Measurements from ENCODE around the gene ZBTB9. TPM values are rescaled to one million over a fixed set of nuclear protein-coding genes. Genes with fewer than 3 reads are reported as not detected.

The ZBTB9 gene
- total RNA-seq, 1 donor from 2014 or later, result 12.5 TPM

DNA sequence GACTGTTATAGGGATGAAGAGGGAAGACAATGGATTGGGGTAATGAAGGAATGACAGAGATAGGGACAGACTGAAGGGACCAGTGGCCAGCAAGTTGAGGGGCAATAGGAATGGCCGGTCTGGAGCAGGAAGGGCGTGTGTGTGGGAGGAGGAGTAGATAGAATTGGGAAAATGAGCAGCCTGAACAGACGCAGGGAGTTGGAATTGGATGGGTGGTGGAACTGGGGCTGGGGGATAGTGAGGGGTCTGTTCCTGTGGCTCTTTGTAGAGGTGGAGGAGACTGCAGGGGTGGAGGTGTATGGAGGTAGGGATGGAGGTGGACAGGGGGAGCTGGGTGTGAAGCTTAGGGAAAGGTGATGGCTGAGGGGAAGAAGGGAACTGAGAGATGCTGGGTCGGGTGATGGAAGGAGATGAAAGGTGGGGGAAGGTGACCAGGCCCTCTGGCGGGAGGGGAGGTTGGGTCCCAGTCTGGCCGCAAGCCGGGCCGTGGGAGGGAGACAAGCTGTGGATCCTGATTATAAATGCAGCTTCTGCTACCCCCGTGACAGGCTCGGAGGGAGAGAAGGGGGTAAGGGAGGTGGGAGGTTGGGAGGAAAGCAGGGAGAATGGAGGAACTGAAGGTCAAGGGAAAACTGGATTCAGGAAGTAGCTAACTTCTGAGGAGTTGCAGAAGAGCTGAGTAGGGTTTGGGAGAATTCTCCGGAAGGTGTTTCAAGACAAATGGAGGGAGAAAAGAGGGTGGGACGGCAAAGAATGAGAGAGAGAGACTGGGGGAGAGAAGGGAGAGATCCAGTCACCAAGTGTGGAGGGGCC is 29.3 kb upstream of the ZBTB9 start:
- H3K4me3 Mint-ChIP-seq, result peak overlapping the region; percentile 87
- ChIA-PET POLR2A (interaction anchor here (0.5 to 3.8 kb wide), 13 partner anchors 8 to 457 kb away, joined by 3 to 31 read pairs (median 10); partner anchors contain the start of genes B3GALT4, BAK1, BRD2 and CUTA), CTCF (interaction anchor here (1.2 to 2.0 kb wide), 2 partner anchors 34 to 80 kb away, joined by 4 to 13 read pairs; no protein-coding TSS in a partner anchor)
- H3K27me3 Mint-ChIP-seq, result no peaks in the 10 kb centered on the region
- intact Hi-C loops (cut with micrococcal nuclease), result loop anchor here (1.0 to 5.0 kb wide), 3 partner anchors 15 to 272 kb away; partner anchors contain the start of gene RGL2
- TF ChIP-seq CTCF (IDR thresholded peaks at IDR 0.05), result no peak
- peaks cover 58% of the 10 kb centered on the region for H3K4me1 Mint-ChIP-seq
- H3K36me3 Mint-ChIP-seq (ENCODE audit: low read depth), result no peaks in the 10 kb centered on the region
- DNase-seq (no peak), ATAC-seq (ENCODE audit: low read depth) (no peak)
- H3K27ac Mint-ChIP-seq, result peak overlapping the region; percentile 89
- no peaks in the 10 kb centered on the region for H3K9me3 Mint-ChIP-seq

- Mint-ChIP-seq H3K9me3 (no peaks in the 10 kb centered on the region), H3K27me3 (no peaks in the 10 kb centered on the region), H3K4me3 (peak overlapping the region; percentile 87), H3K36me3 (ENCODE audit: low read depth) (no peaks in the 10 kb centered on the region), H3K4me1 (peaks cover 66% of the 10 kb centered on the region), H3K27ac (peak overlapping the region; percentile 89)
- ChIA-PET POLR2A (interaction anchor here (0.5 to 3.8 kb wide), 18 partner anchors 9 to 353 kb away, joined by 3 to 31 read pairs (median 6); partner anchors contain the start of genes B3GALT4, BAK1, CUTA and PFDN6), CTCF (interaction anchor here (1.2 to 2.0 kb wide), 2 partner anchors 35 to 81 kb away, joined by 4 to 13 read pairs; no protein-coding TSS in a partner anchor)
- DNase-seq, result peak; percentile 68
- TF ChIP-seq CTCF (IDR thresholded peaks at IDR 0.05), result no peak
- ATAC-seq (ENCODE audit: low read depth), result peak; percentile 60
- intact Hi-C loops (cut with micrococcal nuclease), result loop anchor here (1.0 to 5.0 kb wide), 7 partner anchors 8 to 271 kb away; partner anchors contain the start of genes CUTA, KIFC1, RGL2 and ZBTB9
Measured at GRCh38 chr6:33425668-33426577, 28.5 kb upstream of the ZBTB9 start.

GRCh38 chr6:33426590-33427511 is 27.5 kb upstream of the ZBTB9 start:
- ChIA-PET POLR2A (interaction anchor here (0.6 to 3.8 kb wide), 14 partner anchors 10 to 354 kb away, joined by 3 to 31 read pairs (median 9); partner anchors contain the start of genes B3GALT4, CUTA, PFDN6 and PHF1), CTCF (interaction anchor here (1.2 to 2.0 kb wide), 2 partner anchors 36 to 82 kb away, joined by 4 to 13 read pairs; no protein-coding TSS in a partner anchor)
- Mint-ChIP-seq H3K4me1 (peaks cover 76% of the 10 kb centered on the region), H3K27ac (peak overlapping the region; percentile 89), H3K36me3 (ENCODE audit: low read depth) (no peaks in the 10 kb centered on the region), H3K27me3 (no peaks in the 10 kb centered on the region), H3K9me3 (no peaks in the 10 kb centered on the region), H3K4me3 (peak overlapping the region; percentile 87)
- intact Hi-C loops (cut with micrococcal nuclease), result loop anchor here (1.0 to 5.0 kb wide), 6 partner anchors 9 to 270 kb away; partner anchors contain the start of genes CUTA, KIFC1, RGL2 and ZBTB9
- ATAC-seq (ENCODE audit: low read depth) (peak; percentile 6), DNase-seq (no peak)
- TF ChIP-seq CTCF (IDR thresholded peaks at IDR 0.05), result no peak

GRCh38 chr6:33427585-33428223 is 26.7 kb upstream of the ZBTB9 start:
- intact Hi-C loops (cut with micrococcal nuclease), result loop anchor here (2.0 to 5.0 kb wide), 3 partner anchors 130 to 270 kb away; partner anchors contain the start of gene RGL2
- peak; percentile 22 for ATAC-seq (ENCODE audit: low read depth)
- POLR2A ChIA-PET, result interaction anchor here (1.9 to 2.0 kb wide), 2 partner anchors 27 to 143 kb away, joined by 8 read pairs; partner anchors contain the start of gene ZBTB9
- Mint-ChIP-seq H3K4me3 (peak overlapping the region; percentile 87), H3K27ac (peak overlapping the region; percentile 89), H3K27me3 (no peaks in the 10 kb centered on the region), H3K4me1 (peaks cover 84% of the 10 kb centered on the region), H3K9me3 (no peaks in the 10 kb centered on the region), H3K36me3 (ENCODE audit: low read depth) (no peaks in the 10 kb centered on the region)
- DNase-seq, result peak; percentile 67
- no peak for TF ChIP-seq CTCF (IDR thresholded peaks at IDR 0.05)
- CTCF ChIA-PET, result no interaction called here

Data from activated B cell treated with CpG ODN at 0.5 μM for 24 hours (primary cell).